GM18511 (cell line): ENCODE results near the gene TECPR2.
"Not testable (repeated sequence)": the region's sequence is repeated elsewhere in the genome, so short reads cannot be mapped to it uniquely, and the experiment has no call there.

Experiments
- ATAC-seq: cut with Tn5 transposase; IDR thresholded peaks from one replicate; pipeline ENCODE4 v1.9.1; 2021; ENCODE audit warnings: mild to moderate bottlenecking, moderate library complexity; ENCODE audit not compliant: unreplicated experiment

TECPR2 gene

GRCh38 chr14:102545461-102546265 lies 182.9 kb downstream of the TECPR2 start:
- ATAC-seq, result no peak

GRCh38 chr14:102548616-102549240 lies 186.0 kb downstream of the TECPR2 start:
- no peak for ATAC-seq

GRCh38 chr14:102550927-102551401 lies 188.2 kb downstream of the TECPR2 start:
- not testable (repeated sequence) for ATAC-seq
